DMS153 (cell line): ENCODE results near the gene TSPAN12.

Experiments used
- DNase-seq: peaks from one replicate; lab custom pipeline; 2025; lab: John Stamatoyannopoulos, UW

The TSPAN12 gene

DNA sequence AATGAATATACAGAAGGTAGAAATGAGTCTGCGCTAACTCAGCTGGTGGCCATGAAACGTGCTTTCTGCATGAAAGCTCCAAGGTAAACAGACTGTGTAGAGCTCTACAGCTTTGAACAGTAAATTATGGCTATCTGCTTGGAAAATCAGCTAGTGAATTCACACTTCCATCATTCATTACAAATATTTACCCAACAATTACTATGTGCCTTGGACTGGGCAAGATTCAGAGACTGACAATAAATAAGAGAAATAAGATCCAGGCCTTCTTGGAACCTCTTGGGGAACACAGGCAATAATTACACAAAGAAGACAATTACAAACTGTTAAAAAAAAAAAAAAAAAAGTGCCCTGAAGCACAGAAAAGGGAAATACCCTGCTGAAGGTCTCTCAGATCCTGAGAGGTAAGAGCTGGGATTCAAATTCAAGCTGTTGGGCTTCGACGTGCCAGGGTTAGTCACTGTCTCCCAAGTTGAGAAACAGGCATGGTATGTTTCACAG is 15.8 kb downstream of the TSPAN12 start:
- DNase-seq = peak; percentile 84

DNA sequence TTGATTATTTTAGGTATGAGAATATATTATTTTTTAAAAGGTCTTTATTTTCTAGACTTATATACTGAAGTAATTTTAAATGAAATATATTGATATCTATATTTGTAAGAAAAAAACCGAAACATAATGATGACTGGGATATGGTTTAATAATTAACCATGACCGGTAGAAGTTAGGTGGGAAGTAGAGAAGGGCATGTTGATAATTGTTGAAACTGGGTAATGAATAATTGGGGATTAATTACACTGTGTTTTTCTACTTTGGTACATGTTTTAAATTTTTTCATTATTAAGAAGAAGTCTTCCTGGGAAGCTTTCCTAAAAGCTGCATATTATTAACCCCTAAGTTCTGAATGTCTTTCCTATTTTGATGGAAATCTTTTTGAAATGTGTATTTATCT is 16.3 kb downstream of the TSPAN12 start:
- no peak for DNase-seq

DNA sequence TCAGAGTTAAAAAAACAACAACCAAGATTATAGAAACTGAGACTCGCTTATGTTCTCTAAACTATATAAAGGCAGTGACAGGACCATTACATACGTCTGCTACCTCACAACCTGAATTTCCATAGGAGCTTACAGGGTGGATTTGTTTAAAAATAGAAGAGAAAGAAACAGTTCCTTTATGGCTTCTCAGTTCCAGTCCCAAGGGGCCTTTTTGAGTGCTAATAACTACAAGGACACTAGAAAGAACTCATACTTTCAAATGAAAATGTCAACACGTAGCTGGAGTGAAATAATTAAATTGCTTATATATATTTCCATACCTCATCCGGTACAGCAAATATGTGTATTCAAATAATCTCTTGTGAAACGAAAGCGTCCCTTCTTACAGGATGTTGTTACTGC is 19.7 kb downstream of the TSPAN12 start:
- no peak for DNase-seq

DNA sequence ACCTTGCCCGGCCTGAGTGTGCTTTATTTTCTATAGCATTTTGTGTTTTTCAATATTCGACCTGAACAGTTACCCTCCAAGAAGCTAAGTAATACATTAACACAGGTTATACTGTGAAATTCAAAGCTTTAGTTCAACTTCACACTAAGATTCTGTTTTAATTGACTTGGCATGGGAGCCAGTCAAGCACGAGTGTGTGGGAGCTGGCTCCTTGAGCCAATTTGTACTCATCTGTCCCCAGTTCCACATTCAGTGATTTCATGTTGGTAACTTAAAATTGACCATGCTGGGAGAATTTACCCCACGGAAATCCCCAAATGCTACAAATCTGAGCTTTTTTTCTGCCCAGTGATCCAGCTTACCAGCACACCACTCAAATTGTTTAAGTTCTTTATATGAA is 20.3 kb downstream of the TSPAN12 start:
- no peak for DNase-seq

DNA sequence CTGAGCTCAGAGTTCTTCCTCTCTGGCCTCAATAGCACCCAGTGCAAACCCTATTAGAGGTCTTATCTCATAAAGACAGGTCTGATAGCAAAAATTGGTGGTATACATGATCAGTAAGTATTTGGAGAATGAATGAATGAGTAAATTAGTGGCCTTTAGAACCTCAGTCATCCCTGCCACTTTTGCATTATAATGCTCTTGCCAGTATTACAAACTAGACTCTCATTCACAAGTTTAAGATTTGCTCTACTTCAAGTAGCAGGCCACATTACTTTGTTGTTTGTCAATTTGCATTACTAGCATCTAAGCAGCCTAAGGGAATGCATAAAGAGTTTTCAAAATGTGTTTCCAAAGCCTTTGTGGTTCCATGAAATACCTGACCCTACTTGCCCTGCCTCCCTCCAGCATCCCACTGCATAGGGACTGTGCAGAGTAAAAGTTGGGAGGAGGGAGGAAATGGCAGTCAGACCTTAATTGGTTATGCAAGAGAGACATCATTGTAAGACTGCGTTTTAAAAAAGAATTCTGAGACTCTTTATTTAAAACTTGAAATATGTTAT is 21.3 kb downstream of the TSPAN12 start:
- DNase-seq = no peak

DNA sequence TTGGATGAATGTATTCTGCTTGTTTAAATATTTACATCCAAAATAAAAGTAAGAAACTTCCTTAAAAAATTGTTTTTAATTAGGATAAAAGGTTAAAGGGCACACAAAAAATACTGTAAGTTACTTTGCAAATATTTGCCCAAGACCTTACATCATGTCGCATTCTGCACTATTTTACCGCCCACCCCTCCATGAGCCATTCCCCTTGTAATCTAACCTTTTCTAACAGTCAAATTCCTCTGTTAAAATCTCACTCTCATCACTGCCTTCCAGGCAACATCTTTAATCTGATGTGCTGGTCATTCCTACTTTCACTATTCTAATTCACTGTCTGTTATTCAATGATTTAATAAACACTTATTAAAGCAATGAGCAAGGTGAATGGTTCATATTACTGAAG is 23.2 kb downstream of the TSPAN12 start:
- DNase-seq = no peak

DNA sequence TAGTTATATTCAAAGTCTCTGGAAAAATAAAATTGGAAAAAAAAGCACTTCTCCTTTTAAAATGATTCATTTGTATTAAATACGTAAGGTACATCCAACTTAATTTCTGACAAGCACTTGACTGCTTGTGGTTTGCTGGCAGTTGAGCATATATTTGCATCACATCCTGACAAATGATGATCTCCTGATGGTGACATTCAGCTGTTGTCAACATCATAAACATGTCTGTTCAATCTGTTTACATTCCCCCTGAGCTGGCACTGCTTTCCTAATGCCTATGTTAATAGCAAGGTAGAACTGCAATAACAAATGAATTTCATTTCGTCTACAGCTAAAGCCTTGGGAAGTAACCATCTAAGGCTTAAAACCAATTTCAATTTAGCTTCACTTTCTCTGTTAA is 24.4 kb downstream of the TSPAN12 start:
- peak; percentile 89 for DNase-seq

DNA sequence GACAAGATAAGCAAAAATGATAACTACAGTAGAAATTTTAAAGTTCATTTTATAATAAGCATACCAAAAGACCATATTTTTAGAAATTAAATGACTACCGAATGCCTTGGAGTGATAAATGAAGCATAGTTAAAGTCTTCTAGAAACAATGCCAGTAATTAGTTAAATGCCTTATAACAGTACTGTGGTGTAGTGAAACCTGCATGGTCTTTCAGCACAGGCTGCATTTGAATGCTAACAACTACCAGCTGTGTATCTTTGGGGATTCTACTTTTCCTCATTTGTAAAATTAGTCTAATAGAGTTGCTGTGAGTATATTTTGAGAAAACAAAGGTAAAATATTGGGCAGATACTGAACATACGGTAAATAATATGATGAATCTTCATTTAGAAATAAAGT is 25.1 kb downstream of the TSPAN12 start:
- DNase-seq = no peak

DNA sequence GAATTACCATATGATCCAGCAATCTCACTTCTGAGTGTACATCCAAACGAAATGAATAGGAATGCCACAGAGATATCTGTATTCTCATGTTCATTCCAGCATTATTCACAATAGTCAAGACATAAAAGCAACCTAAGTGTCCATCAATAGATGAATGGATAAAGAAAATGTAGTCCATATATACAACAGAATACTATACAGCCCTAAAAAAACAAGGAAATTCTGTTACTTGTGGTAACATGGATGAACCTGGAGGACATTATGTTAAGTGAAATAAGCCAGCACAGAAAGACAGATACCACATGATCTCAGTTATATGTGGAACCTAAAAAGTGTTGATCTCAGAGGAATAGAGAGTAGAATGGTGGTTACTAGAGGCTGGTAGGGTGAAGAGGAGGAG is 26.7 kb downstream of the TSPAN12 start:
- no peak for DNase-seq

DNA sequence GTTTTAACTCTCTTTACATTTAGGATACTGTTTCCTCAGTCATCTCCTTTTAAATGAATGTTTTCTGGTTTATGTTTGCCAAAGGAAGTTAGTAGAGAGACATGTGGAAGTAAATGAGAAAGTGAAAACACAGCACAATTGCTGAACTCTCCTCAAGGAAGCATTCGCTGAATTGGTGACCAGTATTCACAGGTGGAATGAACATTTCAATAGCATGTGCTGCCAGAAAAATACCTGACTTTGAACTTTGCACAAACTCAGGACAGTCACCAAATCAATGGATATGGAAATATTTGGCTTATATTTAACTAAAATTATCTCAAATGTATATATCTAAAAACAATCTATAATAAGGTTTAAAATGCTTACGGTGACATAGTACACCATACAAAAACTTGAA is 28.5 kb downstream of the TSPAN12 start:
- DNase-seq = no peak

DNA sequence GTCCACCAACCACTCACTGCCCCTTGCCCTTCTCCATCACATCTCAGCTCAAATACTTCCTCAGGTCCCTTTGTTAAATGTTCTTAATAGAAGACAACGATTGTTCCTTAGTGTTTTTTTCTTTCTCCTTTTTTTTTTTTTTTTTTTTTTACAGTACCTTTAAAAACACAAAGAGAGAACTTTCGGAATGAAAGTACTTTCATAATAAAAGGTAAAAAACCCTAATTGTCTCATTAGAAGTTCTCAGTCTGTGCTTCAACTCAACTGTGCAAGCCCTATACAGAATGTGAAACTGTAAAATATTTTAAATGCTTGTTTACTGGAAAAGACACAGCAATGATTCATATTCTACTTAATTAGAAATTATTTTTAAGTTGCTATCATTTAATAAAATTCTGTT is 29.4 kb downstream of the TSPAN12 start:
- no peak for DNase-seq

DNA sequence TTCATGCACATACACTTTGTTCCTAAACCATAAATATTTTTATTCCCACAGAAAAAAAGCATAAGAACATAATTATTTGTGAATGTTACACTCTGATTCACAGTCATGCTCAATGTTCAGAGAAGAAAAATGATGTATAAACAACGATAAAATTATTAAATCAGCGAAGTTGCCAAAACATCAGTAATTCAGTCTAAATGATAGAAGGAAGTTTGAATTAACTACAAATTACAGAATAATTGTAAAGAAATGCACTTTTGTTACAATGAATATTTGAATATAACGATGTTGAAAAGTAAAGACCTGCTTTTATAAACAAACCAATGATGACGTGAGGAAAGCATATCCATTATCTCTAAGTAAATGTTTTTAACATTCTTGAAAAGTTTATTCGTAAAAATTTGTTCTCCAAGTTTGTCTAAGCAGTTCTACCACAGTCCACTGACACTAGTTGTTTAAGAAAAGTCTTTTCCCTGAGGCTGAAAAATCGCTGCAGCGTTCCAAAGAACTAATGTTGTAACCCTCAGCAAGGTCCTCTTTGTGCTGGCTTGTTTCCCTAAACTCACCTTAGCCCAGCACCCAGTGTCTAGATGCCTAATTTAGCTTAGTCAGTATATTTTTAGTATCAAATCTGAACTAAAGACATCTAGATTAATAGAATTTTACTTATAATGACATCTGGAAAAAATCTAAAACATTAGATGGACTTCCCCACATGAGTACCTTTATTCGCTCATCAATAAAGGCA is 30.4 kb downstream of the TSPAN12 start:
- no peak for DNase-seq

DNA sequence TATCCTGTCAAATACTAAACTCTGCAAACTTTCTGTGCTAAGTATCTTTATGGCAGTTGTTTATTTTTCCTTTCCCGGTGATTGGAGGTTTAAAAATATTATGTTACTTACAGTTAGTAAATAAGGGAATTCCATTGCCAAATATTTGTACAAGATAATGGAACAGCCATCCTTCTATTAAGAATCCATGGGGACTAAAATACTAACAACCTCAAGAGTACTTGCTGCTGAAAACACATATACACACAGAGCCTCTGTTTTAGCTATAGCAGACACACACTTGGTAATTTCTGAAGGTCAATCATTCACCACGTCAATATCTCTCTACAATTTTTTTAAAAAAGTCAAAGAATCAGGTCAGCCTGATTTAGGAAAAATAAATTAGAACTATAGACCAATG is 32.4 kb downstream of the TSPAN12 start:
- DNase-seq = peak; percentile 52

DNA sequence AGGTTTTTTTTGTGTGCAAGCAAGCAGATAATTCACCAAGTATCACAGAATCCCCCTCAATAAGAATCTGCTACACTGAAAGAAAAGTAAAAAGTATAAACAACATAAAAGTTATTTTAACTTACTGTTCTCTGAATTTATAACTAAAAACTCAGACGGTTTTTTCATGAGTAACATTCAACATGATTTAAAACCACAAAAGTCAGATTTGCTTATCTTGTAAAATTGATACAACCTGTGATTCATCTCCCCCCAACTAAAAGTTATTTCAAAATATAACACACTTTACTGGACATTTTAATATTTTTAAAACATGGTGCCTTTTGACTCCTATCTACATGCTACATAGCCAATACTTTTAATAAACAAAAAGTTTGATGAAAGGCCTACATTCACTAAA is 32.8 kb downstream of the TSPAN12 start:
- no peak for DNase-seq

DNA sequence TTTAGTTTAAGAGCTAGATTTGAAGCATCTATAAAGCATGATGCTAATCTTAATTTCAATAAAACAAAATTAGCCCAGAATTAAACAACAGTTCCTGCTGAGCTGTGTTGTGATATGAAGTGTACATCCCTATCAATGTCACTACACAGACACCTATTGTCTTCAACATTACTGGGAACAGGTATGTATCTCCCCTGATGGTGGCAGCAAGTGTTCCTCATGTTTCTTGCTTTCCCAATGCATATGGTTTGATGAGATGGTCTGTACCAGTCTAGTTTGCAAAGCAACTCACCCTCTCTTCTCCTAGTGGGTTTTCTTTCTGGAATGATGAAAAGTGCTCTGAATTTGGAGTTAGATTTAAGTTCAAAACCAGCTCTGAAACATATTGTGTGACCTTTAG is 38.1 kb downstream of the TSPAN12 start:
- no peak for DNase-seq

DNA sequence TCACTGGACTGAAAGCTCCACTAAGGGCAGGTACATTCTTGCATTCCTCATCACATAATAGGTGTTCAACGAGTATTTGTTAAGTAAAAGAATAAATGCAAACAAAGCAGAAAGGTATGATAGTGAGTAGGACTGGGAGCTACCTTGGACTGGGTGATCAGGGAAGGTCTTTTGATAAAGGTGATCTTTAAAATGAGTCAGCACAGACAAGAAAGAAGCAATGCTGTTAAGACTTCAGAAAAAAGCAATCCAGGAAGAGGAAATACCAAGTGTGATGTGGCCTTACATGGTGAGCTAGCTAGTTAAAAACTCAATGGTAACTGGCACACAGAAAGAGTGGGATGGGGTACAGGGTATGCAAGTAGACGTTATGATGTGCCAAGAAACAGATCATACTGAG is 40.1 kb downstream of the TSPAN12 start:
- DNase-seq = no peak

DNA sequence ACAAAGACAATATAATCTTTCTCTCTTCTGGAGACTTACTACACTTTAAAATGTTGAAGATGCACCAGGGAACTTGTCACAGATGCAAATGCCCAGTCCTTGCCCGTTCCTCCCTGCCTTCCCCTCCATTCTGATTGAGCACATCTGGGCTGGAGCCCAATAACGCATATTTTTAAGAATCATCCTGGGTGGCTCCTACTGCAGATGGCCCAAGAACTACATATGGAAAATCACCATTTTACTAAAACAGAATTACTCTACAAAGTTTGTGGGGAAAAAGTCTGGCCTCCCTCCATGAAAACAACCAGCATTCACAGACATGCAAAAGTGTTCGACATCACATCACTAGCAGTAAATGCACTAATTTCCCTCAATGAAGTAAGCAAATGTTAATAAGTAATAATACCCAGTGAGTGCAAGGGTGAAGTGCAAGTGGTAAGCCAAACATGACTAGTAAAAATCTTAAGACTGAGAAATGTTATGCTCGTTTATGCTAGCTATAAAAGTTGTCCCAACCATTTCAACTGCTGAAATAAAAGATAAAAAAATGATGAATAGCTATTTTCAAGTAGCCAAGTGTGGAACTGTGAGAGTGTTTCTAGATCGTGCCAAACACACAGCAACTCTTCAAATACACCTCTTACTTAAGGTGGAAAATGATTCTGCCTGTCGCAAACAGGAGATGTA is 43.5 kb downstream of the TSPAN12 start:
- DNase-seq = no peak

DNA sequence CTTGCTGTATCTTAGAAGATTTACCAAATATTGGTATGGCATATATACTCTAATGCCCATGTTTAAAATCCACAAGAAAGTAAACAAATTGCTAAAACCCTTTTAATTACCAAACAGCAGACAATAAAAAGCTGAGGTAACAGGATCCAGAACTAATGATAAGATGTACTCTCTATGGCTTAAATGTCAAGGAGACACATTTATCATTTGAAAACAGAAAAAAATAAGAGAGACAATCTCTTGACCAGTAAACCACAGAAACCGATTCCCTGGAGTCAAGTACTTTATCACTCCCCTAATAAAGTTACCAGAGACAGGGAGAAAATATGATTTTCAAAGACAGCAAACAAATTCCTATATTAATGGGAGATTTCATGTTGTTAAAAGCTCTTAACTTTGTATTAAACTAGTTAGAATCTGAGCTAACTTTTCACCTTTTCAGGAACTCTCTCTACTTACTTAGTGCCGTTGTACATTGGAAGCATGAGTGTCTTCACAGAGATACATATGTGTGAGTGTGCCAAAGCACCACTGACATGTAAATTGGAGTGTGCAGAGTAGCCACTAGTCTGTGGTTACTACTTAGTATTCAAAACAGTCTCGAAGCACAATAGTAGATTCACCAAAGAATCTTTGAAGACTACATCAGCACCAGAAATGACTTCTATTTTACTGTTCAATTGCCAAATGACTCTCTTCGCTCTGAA is 44.2 kb downstream of the TSPAN12 start:
- no peak for DNase-seq

DNA sequence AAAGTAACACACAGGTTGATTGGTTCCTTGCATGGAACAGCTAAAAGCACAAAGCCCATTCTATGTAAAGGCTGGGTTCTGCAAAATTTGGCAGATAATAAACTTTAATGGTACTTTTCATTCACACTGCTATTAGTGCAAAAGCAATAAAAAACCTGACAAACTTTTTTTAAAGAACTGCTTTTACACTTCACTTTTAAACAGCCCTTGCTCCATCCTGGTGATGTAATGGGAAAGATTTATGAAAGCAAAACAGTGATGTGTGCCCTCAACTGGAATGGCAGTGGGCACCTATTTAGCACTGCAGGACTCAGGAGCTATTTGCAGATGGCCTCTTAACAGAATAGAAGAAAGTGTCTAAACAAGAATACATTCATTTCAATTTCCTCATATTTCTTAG is 44.9 kb downstream of the TSPAN12 start:
- no peak for DNase-seq

DNA sequence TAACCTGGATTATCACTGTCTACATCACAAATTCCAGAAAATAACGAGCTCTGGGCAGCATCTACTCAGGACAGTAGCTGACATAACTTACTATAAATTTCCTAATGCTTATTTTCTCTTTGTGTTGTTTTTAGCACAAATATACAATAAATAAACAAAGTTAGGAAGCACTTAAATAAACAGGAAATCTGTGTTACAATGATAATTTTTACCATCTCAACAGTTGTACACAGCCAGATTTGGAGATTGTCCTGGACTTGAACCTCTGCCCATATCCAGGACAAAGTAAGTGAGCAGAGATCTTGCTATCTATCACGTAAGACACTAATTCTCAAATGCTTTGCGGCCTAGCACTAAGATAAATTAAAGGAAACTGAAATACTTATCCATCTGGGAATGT is 48.7 kb downstream of the TSPAN12 start:
- DNase-seq = no peak

DNA sequence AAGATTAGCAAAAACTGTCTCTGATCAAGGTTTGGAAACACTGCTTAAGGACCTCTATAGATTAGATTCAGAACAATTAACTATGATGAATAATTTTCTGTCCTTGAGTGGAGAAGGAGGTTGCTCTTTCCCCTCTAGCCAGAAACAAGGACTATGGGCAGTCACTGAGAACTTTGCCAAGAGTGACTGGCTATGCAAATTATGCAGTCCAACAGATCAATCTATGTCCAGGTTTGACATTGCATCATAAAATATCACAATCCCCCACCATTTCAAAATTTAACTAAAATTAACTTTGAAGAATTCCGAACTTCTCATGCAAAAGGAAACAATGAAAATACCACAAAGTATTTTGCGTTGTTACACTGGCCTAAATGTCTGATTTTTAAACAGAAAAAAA is 50.6 kb downstream of the TSPAN12 start:
- no peak for DNase-seq

DNA sequence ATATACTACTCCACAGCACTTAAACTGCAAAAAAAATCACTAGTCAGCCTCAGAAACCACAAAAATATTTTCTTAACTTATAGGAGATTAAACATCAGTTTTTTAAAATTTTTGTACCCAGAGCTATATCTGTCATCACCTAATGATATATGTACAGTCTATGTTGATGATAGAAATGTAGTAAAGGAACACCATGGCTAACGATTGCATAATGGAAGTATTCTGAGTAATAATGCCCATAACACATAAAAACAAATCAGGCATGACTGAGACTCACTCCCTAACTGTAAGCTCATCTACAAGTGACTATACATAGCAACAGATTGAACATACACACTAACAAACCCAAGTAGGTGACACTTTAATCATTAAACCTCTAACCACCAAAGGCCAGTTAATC is 51.3 kb downstream of the TSPAN12 start:
- DNase-seq = no peak
